ENCODE measurements around the gene CASP2. TPM values are rescaled to one million over a fixed set of nuclear protein-coding genes. Genes with fewer than 3 reads are reported as not detected.

CASP2 gene
- total RNA-seq, 4 donors from 2014 or later, result 3.1 to 13.9 (median 4.1) TPM

DNA sequence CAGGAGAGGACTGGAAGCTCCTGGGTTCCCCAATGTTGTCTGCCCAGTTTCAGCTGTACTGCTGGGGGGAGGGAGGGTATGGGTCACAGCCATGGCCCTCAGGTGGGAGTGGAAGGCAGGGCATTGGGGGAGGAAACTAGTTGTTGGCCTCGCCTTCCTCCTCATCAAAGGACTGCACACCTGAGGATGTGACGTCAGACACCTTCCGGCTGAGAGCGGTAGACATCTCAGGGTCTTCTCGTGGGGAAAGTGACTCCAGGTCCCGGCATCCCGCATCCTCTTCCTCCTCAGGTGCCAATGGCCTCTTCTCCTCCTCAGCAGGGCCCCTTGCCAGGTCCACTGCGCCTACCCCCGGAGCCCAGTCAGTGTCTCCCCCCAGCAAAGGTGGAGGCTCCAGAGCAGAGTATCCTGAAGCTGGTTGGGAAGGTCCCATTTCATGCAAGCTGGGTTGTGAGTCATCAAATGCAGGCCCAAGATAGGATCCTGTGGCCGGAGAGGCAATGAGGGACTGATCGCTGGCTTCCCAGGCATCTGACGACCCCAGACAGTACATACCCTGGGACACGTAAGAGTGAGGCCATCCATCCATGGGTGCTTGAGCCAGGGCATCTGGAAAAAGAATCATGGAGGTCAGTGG, 68.4 kb downstream of the CASP2 start:
- Histone ChIP-seq H3K27me3 (peaks cover 11 to 20% (median 16%) of the 10 kb centered on the region in 3 donors), H3K4me3 (no peak overlapping the region), H3K27ac (no peak overlapping the region), H3K9me3 (no peaks in the 10 kb centered on the region), H3K4me1 (peaks cover 0 to 2% of the 10 kb centered on the region in 2 donors), H3K36me3 (no peaks in the 10 kb centered on the region)
- ATAC-seq (no peak), DNase-seq (no peak)
- intact Hi-C loops (cut with DNase I; ENCODE audit: low total_unique reads), result no loop called here
- no peak for TF ChIP-seq POLR2A (IDR thresholded peaks at IDR 0.05)
- TF ChIP-seq, protein P1, sequence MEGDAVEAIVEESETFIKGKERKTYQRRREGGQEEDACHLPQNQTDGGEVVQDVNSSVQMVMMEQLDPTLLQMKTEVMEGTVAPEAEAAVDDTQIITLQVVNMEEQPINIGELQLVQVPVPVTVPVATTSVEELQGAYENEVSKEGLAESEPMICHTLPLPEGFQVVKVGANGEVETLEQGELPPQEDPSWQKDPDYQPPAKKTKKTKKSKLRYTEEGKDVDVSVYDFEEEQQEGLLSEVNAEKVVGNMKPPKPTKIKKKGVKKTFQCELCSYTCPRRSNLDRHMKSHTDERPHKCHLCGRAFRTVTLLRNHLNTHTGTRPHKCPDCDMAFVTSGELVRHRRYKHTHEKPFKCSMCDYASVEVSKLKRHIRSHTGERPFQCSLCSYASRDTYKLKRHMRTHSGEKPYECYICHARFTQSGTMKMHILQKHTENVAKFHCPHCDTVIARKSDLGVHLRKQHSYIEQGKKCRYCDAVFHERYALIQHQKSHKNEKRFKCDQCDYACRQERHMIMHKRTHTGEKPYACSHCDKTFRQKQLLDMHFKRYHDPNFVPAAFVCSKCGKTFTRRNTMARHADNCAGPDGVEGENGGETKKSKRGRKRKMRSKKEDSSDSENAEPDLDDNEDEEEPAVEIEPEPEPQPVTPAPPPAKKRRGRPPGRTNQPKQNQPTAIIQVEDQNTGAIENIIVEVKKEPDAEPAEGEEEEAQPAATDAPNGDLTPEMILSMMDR (IDR thresholded peaks at IDR 0.05 in 4 of 5, conservative IDR thresholded peaks at IDR 0.05 in 1 of 5), result no peak
- in situ Hi-C loops (cut with MboI; ENCODE audit: low sequenced_read_pairs in 4 of 4), result no loop called here

Other genes starting within 250 kb of the CASP2 start
- not detected for gene OR6V1, start 236.0 kb upstream of the CASP2 start, total RNA-seq
- gene PIP, start 156.3 kb upstream of the CASP2 start, total RNA-seq, result not detected
- not detected for gene TAS2R39, start 104.9 kb upstream of the CASP2 start, total RNA-seq
- gene TAS2R40, start 66.3 kb upstream of the CASP2 start, total RNA-seq, result not detected
- gene GSTK1, start 24.9 kb upstream of the CASP2 start, total RNA-seq, result 100 to 1,000 TPM in 1 of 4 donors, 10 to 100 TPM in 3; 59.5 to 114 (median 85.0) TPM
- not detected for gene TMEM139, start 3.4 kb upstream of the CASP2 start, total RNA-seq
- gene CLCN1, start 27.8 kb downstream of the CASP2 start, total RNA-seq, result 1 to 10 TPM in 3 of 4 donors, under 1 TPM in 1; 0.92 to 2.9 (median 1.7) TPM
- 1 to 10 TPM in 1 of 4 donors, under 1 TPM in 2, not detected in 1; 0.33 to 1.2 (median 0.38) TPM for gene FAM131B, start 74.4 kb downstream of the CASP2 start, total RNA-seq
- 10 to 100 TPM; 27.1 to 81.8 (median 43.2) TPM for gene ZYX, start 93.0 kb downstream of the CASP2 start, total RNA-seq
- not detected for gene EPHA1, start 120.5 kb downstream of the CASP2 start, total RNA-seq
- not detected for gene TAS2R60, start 155.1 kb downstream of the CASP2 start, total RNA-seq
- gene TAS2R41, start 189.5 kb downstream of the CASP2 start, total RNA-seq, result not detected

All from gastrocnemius medialis (tissue), 4 donors.